Measurements from ENCODE around the gene TSSC4. TPM values are rescaled to one million over a fixed set of nuclear protein-coding genes. Genes with fewer than 3 reads are reported as not detected.

The TSSC4 gene
- polyA plus RNA-seq, 12 donors, result 15.1 to 29.2 (median 17.7) TPM; not detected in 1

DNA sequence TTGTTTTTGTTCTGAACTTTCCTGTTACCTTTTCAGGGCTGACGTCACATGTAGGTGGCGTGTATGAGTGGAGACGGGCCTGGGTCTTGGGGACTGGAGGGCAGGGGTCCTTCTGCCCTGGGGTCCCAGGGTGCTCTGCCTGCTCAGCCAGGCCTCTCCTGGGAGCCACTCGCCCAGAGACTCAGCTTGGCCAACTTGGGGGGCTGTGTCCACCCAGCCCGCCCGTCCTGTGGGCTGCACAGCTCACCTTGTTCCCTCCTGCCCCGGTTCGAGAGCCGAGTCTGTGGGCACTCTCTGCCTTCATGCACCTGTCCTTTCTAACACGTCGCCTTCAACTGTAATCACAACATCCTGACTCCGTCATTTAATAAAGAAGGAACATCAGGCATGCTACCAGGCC lies 3.5 kb upstream of the TSSC4 start:
- no peak for DNase-seq

DNA sequence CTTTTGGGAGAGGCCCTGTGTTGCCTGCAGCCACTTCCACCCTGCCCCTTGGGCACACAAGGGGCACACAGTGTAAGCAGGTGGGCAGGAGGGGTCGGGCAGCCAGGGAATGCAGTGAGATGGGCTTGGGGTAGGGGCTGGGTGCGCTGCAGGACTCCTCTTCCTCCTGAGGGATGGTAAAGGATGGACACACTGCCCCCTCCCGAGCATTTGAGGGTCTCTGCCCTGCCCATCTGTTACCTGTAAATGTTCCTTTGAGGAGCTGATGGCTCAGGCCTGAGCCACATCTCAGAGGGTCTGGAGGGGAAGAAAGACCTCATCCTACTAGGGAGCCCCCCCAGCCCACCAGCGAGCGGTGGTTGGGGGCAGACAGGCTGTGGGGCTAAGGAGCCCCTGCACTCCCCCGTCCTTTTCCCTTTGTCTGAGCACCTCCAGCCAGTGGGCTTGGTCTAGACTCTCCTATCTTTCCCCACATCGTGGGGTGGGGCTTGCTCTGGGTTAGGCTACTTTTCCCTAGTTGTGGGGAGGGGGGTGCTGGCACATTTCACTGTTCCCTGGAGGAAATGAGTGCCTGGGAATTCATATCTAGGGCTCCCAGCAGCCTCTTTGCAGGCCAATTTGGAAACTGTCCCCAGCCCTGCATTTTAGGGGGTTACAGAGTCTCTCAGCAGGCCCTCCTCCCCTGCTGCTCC lies 1.7 kb upstream of the TSSC4 start:
- DNase-seq, result no peak

DNA sequence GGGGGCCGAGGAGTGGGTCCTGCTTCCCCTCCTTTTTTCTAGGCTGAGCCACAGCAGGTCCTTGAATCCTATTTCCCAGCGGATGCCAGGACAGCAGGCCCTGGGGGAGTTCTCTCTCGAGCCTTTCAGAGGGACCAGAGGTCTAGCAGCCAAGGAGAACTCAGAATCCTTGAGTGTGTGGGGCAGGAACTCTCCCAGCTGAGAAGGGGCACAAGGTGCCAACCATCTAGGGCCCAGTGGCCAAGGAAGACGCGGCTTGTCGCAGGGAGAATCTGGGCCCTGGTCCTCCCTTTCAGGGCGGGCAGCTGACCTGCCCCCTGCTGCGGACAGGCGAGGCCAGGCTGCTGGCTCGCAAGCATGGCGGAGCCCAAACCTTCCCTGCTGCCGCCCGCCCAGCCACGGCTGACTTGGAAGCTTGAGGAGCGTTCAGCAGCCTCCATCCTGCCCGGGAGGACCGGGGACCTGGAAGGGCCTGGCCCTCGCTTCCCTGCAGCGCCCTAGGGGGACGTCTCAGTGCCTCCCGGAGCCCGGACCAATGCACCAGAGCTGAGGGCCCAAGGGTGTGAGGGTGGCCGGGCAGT lies 972 bp upstream of the TSSC4 start:
- no peak for DNase-seq

DNA sequence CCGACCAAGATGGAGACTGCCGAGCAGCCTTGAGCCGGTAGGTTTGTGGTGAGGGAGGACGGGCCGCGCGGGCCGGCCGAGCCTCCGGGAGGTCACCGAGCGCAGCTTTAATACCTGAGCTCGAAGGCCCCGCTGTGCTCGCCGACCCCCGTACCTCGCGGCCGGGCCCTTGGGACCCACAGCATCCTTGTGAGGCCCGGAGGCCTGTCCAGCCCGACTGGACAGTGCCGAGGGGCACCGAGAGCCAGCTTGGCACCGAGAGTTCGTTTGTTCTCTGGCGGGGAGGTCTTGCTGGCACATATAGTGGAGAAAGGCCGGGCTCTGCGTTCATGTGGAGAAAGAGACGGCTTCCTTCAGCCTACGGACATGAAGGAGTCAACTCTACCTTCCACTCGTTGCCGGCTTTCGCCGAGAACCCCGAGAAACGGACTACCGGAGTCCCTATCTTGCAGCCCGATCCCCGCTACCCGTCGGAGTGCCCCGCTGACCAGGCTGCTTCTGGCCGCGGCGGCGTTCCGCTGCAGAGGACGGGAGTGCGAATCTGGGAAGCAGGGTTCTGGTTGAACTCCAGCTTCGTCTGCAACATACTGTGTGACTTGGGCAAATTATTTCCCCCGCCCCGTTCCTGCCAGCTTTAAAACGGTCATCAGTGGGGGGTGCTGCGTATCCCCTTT lies 349 bp downstream of the TSSC4 start:
- no peak for DNase-seq

DNA sequence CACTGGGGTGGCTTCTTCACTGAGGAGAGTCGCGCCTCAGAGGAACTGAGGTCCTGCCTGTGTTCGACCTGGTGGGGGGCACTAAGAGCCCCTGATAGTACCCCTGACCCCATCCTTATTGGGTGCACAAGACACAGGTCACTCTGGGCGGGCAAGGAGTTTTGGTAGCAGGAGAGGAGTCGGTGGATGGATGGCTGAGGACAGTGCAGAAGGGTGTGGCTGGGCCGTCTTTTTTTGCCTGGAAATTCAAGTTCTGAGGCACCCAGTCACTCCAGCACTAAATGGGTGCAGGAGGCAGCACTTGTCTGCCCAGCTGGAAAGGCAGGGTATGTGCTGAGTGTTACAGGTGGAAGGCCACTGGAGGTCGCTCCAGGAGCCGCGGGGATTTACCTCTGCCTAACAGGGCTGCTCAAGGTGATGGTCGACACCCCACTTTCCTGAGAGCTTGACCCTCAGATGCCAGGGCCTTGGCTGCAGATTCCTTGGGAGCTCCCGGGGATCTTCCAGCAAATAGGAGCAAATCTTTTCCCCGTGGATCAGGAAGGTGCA lies 960 bp downstream of the TSSC4 start:
- DNase-seq, result no peak

DNA sequence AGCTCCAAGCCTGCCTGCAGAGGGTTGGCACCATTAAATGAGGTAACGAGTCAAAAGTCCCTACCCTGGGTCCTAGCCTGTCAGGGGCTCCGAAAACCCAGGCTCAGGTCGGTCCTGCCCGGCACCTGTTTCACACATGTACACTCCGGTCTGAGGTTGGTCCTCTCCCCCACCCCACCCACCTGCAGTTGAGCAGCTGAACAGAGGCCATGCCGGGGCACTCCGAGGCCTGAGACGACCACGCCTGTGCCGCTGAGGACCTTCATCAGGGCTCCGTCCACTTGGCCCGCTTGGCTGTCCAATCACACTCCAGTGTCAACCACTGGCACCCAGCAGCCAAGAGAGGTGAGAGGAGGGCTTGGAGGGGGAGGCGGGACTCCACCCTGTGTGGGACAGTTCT lies 1.6 kb downstream of the TSSC4 start:
- DNase-seq, result no peak

DNA sequence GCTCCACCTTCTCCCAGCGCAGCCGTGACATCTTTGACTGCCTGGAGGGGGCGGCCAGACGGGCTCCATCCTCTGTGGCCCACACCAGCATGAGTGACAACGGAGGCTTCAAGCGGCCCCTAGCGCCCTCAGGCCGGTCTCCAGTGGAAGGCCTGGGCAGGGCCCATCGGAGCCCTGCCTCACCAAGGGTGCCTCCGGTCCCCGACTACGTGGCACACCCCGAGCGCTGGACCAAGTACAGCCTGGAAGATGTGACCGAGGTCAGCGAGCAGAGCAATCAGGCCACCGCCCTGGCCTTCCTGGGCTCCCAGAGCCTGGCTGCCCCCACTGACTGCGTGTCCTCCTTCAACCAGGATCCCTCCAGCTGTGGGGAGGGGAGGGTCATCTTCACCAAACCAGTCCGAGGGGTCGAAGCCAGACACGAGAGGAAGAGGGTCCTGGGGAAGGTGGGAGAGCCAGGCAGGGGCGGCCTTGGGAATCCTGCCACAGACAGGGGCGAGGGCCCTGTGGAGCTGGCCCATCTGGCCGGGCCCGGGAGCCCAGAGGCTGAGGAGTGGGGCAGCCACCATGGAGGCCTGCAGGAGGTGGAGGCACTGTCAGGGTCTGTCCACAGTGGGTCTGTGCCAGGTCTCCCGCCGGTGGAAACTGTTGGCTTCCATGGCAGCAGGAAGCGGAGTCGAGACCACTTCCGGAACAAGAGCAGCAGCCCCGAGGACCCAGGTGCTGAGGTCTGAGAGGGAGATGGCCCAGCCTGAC lies 2.5 kb downstream of the TSSC4 start:
- DNase-seq, result no peak

DNA sequence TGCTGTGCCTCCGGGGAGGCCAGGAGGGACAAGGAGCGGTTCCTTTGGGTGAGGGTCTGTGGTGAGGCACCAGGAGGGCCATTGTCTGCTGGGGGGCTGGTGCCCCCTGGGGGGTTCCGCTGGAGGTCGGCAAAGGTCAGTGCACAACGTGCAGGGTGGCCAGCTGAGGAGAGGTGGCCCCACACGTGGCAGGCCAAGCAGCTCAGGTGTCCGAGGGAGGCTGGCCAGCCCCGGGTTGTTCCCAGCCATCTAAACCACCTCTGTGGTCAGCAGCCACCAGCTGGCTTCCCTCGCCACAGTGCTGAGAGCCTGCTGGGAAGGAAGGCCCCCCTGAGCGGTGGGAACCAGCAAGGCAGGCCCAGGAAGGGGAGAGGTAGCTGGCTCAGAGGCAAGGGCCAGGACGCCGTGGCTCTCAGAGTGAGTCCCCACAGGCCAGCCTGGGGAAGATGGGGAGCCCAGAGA lies 4.2 kb downstream of the TSSC4 start:
- no peak for DNase-seq

DNA sequence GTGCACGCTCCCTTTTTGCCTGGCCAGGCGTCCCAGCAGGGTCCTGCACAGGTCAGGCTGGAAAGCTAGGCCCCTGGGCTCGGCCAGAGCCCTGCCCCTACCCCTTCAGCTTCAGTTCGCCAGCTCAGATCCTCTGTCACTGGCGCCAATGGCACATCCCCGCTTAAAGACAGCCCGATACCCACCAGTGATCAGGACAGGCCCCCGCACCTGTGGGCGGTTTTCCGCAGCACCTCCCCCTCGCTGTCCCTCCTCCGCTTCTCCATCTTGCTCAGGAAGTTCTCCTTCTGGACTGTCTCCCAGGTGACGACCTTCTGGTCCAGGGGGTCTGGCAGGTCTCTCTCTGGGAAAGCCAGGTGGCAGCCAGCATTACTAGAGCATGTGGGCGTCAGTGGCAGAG lies 5.9 kb downstream of the TSSC4 start:
- no peak for DNase-seq

DNA sequence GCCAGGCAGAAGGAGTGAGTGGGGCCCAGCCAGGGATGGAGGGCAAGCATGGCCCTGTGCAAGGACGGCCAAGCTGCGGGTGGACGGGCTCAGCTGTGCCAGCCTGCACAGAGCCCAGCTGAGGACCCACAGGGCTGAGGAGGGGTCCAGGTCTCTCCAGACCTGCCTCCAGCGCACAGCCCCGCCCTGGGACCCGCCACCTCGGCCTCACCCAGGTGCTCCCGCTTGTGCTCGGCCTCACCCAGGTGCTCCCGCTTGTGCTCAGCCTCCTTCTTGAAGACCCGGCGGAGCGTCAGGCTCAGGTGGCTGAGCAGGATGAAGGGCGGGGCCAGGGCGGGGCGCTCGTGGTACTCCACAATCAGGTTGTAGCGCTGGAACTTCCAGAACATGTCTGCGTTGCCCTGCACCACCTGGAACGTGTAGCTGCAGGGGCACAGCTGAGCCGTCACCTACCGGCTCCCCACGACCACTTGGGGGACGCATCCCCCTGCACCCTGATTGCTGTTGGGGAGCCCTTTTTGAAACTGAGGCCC lies 6.4 kb downstream of the TSSC4 start:
- DNase-seq, result no peak

DNA sequence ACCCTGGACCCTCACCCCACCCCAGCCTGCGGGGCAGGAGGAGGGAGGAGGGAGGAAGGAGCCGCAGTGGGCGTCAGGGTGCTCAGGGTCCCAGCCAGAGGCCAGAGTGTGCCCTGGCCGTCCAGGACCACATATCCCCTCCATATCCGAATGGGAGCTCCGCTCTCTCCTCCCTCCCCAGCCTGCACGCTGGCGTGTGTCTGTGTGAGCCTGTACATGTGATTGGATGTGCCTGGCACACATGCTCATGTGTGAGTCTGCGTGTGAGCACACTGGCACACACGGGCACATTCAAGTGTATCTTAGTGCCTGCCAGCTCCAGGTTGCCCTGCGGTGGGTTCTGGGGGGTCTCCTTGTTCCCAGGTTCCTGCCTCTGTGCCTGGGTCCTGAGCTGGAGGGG lies 8.1 kb downstream of the TSSC4 start:
- no peak for DNase-seq

DNA sequence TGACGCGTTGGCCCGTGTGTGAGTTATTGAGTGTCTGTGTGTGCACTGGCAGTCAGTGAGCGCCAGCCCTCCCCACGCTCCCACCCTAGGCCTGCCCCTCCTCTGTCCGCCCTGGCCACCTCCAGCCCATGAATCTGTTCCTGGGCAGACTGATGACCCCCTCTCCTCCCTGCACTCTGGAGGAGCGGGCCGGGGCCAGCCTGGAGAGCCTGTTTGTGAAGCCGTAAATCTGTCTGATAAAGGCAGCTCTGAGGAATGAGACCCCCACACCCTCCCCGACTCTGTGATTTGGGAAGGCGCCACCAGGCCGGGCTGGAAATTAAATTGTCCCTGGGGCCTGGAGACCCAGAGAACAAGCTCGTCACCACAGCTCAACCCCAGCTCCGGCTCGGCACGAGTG lies 8.6 kb downstream of the TSSC4 start:
- no peak for DNase-seq

DNA sequence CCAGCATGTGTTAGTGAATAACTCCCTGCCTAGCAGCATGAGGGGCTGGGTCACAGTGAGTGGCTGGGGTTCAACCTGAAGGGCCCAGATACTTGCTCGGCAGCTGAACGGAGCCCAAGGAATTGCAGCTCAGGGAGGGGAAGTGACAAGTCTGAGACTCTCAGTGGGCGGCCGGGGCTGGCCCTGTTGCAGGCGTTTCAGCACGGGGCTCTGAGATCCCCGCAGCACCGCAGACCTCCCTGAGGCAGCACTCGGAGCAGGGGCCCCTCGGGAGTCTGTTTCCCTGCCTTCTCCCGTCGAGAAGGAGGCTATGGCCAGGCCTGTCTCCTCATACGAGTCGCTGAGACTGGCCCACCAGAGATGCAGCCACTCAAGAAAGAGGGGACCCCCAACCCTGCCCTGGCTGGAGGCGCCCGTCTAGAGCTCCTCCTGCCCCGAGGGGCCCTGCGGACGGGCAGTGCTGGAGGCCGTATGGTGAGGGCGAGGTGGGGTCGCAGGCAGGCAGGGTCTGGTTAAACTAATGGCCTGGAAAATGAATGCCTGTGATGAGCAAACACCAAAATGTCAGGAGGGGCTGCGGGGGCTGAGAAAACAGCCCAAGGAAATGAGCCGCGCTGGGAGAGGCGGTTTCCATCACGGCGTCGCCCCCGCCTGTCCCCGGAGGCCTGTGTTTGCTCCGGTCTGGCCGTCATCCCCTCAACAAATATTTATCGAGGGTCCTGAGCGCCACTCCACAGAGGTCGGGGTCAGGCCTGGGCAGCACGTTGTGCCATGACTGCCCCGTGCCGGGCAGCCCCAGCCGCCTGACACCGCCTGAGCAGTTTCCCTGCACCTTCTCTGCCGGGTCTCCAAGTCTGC lies 9.3 kb downstream of the TSSC4 start:
- no peak for DNase-seq

DNA sequence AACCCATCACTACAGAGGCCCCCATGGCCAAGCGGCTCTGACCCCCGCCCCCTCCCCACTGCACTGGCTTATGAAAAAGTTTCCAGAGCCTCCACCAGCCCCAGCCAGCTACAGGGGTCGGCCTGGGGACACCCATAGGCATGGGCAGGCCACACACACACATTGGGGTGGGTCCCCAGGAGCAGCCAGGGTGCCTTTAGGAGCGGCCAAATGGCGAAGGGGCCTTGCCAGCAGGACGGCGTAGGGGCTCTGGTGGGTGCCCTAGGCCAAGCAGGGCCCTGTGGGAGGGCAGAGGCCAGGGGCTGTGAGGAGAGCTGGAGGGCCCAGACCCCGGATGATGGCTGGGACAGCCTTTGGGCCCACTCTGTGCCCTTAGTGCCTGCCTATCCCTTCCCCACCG lies 10.1 kb downstream of the TSSC4 start:
- no peak for DNase-seq

DNA sequence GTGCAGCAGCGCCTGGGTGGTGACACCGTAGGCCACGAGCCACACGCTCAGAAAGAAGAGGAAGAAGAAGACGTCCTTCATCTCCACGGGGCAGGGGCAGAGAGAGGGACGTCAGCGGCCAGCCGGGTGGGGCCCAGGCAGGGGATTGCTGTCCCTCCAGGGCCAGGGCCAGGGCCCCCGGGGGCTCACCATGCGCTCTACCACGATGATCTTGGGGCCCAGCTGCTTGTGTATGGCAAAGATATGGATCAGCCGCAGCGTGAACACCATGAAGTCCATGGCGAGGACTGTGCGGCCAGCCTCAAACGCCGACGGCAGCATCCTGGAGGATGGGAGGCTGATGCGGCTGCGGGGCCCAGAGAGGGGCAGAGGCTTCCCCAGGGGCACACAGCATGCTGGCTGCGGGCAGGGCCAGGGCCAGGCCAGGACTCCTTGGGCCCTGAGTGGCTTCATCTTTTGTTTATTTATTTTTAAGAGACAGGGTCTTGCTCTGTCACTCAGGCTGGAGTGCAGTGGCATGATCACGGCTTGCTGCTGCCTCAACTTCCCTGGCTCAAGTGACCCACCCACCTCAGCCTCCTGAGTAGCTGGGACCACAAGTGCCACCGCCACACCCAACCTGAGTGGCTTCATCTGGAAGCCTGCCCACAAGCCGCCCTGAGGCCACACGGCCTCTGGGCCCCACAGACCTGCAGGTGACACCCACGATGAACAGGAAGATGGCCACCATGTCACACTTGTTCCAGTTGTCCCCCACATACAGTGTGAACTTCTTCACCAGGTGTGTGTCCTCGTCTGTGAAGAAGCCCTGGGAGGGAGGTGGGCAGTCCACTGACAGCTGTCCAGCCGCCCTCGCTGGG lies 11.1 kb downstream of the TSSC4 start:
- DNase-seq, result no peak

DNA sequence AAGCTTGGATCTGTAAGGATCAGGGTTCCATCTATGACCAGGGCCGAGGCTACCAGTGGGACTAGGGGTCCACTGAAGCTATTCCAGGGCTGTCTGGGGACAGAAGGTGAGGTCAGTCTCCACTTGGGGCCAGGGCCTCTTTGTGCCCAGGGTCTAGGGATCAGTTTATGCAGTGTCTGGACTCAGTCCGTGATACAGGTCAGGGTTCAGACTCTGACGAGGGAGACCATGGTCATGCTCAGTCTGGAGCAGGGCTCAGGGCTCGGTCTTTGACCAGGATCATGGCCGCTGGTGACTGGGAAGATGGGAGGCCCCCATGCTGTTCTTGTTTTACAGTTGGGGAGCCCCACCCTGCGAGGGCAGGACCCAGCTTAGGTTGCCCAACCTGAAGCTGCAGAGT lies 11.8 kb downstream of the TSSC4 start:
- no peak for DNase-seq

DNA sequence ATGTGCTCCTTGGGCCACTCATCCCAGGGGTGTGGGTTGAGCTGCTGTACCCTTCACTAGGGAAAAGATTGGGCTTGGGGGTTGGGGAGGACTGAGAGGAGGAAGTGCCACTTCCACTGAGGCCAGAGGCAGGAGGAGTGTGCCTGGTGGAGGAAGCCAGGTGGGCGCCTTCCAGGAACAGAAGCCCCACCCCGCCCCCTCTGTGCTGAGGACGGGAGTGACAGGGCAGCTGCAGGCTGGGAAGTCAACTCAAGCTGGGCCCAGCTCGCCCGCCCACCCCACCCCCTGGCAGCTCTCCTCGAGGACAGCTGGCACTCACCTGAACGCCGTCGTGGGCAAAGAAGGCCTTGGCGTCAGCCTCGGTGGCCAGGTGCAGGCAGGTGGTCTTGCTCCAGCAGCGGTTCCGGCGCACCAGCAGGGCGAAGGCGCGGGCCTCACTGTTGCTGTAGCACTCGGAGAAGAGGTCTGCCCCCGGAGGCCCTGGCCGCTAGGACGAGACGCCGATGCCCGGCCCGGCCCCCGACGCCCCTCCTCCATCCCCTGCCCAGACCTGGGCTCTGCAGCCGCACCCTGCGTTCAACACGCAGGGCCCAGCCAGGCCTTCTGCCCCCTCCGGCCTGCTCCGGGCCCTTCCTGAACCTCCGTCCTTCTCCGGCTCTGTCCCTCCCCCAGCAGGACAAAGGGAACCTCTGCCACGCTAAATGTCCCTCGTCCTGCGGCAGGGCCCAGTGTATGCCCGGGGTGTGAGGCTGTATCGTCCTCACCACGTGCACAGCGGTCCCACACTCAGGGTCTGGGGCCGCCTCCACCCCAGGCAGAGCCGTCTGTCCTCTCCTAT lies 13.4 kb downstream of the TSSC4 start:
- DNase-seq, result no peak

DNA sequence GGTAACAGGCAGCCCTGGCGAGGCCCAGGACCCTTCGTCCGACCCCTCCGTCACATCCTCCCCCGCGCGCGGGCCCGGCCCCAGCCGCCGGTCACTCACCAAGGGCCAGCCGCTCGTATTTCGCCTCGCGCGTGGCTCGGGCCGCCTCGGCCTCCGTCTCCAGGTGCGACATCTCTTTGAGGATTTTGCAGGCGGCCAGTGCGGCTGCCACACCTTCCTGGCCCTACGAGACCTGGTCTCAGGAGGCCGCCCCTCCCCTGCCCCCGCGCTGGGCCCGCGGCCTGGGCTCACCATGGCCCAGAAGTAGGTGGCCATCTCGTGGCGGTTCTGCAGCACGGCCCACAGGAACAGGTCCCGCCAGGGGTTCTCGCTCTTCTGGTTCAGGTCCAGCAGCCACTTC lies 14.1 kb downstream of the TSSC4 start:
- no peak for DNase-seq

DNA sequence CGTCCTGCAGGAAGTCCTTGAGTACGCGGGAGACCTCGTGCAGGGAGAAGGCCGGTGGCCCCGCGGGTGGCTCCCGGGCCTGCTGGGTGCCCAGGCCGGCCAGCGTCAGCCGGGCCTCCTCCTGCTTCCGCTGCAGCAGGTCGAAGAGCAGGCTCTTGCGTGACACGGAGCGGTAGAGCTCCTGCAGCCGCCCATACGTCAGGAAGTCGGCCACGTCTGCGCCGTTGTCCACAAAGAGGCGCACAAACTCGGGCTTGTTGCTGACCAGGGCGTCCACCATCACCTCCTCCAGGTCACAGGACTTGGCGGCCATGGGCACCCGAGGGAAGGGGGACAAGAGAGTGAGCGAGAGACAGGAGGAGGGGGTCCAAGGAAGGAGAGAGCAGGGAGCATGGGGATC lies 14.6 kb downstream of the TSSC4 start:
- no peak for DNase-seq

Data from muscle of arm (tissue), 12 donors.